Measurements from ENCODE around the gene MALL. TPM values are rescaled to one million over a fixed set of nuclear protein-coding genes. Genes with fewer than 3 reads are reported as not detected.

The MALL gene
- total and polyA plus RNA-seq, 4 donors = 41.5 to 123 (median 109) TPM

- 33 to 39% methylated on average over 8 of the region's 8 CpGs for WGBS, 2 donors
- H3K9me3 ChIP-seq (ENCODE audit: control insufficient read depth in 4 of 4, insufficient read depth in 3 of 4, low read length in 3 of 4) = no peaks in the 10 kb centered on the region
- DNase-seq = no peak
These were observed 9.8 kb downstream of the MALL start for GRCh38 chr2:110105608-110106467.

GRCh38 chr2:110105183-110105582 is 10.4 kb downstream of the MALL start:
- DNase-seq (no peak), ATAC-seq (ENCODE audit: insufficient read depth, low FRiP score) (no peak)
- Histone ChIP-seq H3K36me3 (ENCODE audit: control insufficient read depth in 4 of 4, insufficient read depth in 4 of 4, low read length in 4 of 4) (no peaks in the 10 kb centered on the region), H3K27ac (ENCODE audit: low read depth in 1 of 2, low read length in 1 of 2) (peak overlapping the region in 1 of 2 donors; percentile 90), H3K4me3 (no peak overlapping the region), H3K9me3 (ENCODE audit: control insufficient read depth in 4 of 4, insufficient read depth in 3 of 4, low read length in 3 of 4) (no peaks in the 10 kb centered on the region), H3K27me3 (ENCODE audit: control insufficient read depth in 3 of 3, insufficient read depth in 3 of 3, low read length in 2 of 3) (no peaks in the 10 kb centered on the region), H3K9ac (ENCODE audit: insufficient read depth in 1 of 2, low read length in 2 of 2) (no peak overlapping the region), H3K4me1 (ENCODE audit: control insufficient read depth in 5 of 5, insufficient read depth in 5 of 5, low read length in 5 of 5) (peaks cover 2 to 45% (median 18%) of the 10 kb centered on the region in 5 donors)
- no peak for TF ChIP-seq CTCF (IDR thresholded peaks at IDR 0.05; ENCODE audit: control extremely low read depth, extremely low read depth)
- WGBS, 2 donors = 89 to 95% methylated on average over 4 of the region's 4 CpGs

More at GRCh38 chr2:110105608-110106467, 9.8 kb downstream of the MALL start:
- peak overlapping the region; percentile 12 to 90 for H3K27ac ChIP-seq (ENCODE audit: low read depth in 1 of 2, low read length in 1 of 2)
- peaks cover 2 to 40% (median 17%) of the 10 kb centered on the region in 5 donors for H3K4me1 ChIP-seq (ENCODE audit: control insufficient read depth in 5 of 5, insufficient read depth in 5 of 5, low read length in 5 of 5)
- no peak for TF ChIP-seq CTCF (IDR thresholded peaks at IDR 0.05; ENCODE audit: control extremely low read depth, extremely low read depth)
- H3K27me3 ChIP-seq (ENCODE audit: control insufficient read depth in 3 of 3, insufficient read depth in 3 of 3, low read length in 2 of 3) = no peaks in the 10 kb centered on the region
- H3K9ac ChIP-seq (ENCODE audit: insufficient read depth in 1 of 2, low read length in 2 of 2) = no peak overlapping the region
- H3K4me3 ChIP-seq = no peak overlapping the region
- no peaks in the 10 kb centered on the region for H3K36me3 ChIP-seq (ENCODE audit: control insufficient read depth in 4 of 4, insufficient read depth in 4 of 4, low read length in 4 of 4)
- no peak for ATAC-seq (ENCODE audit: insufficient read depth, low FRiP score)

GRCh38 chr2:110104025-110104771 is 11.4 kb downstream of the MALL start:
- Histone ChIP-seq H3K9ac (ENCODE audit: insufficient read depth in 1 of 2, low read length in 2 of 2) (no peak overlapping the region), H3K4me1 (ENCODE audit: control insufficient read depth in 5 of 5, insufficient read depth in 5 of 5, low read length in 5 of 5) (peaks cover 2 to 52% (median 18%) of the 10 kb centered on the region in 5 donors), H3K27me3 (ENCODE audit: control insufficient read depth in 3 of 3, insufficient read depth in 3 of 3, low read length in 2 of 3) (no peaks in the 10 kb centered on the region), H3K27ac (ENCODE audit: low read depth in 1 of 2, low read length in 1 of 2) (peak overlapping the region in 1 of 2 donors; percentile 96), H3K4me3 (no peak overlapping the region), H3K36me3 (ENCODE audit: control insufficient read depth in 4 of 4, insufficient read depth in 4 of 4, low read length in 4 of 4) (no peaks in the 10 kb centered on the region), H3K9me3 (ENCODE audit: control insufficient read depth in 4 of 4, insufficient read depth in 3 of 4, low read length in 3 of 4) (no peaks in the 10 kb centered on the region)
- 68 to 81% methylated on average over 10 of the region's 10 CpGs for WGBS, 2 donors
- DNase-seq = peak in 2 of 3 donors; percentile 51 to 69
- ATAC-seq (ENCODE audit: insufficient read depth, low FRiP score) = peak; percentile 20
- no peak for TF ChIP-seq CTCF (IDR thresholded peaks at IDR 0.05; ENCODE audit: control extremely low read depth, extremely low read depth)
